HG02588 (cell line): ENCODE data around the gene SPTBN1.
A peak's percentile ranks its signal among the peaks of the same experiment; 100 is the strongest.

Source experiments
- ATAC-seq: cut with Tn5 transposase; IDR thresholded peaks from one replicate; pipeline ENCODE4 v1.9.1; 2021; ENCODE audit warnings: mild to moderate bottlenecking, moderate library complexity; ENCODE audit not compliant: unreplicated experiment

The SPTBN1 gene

DNA sequence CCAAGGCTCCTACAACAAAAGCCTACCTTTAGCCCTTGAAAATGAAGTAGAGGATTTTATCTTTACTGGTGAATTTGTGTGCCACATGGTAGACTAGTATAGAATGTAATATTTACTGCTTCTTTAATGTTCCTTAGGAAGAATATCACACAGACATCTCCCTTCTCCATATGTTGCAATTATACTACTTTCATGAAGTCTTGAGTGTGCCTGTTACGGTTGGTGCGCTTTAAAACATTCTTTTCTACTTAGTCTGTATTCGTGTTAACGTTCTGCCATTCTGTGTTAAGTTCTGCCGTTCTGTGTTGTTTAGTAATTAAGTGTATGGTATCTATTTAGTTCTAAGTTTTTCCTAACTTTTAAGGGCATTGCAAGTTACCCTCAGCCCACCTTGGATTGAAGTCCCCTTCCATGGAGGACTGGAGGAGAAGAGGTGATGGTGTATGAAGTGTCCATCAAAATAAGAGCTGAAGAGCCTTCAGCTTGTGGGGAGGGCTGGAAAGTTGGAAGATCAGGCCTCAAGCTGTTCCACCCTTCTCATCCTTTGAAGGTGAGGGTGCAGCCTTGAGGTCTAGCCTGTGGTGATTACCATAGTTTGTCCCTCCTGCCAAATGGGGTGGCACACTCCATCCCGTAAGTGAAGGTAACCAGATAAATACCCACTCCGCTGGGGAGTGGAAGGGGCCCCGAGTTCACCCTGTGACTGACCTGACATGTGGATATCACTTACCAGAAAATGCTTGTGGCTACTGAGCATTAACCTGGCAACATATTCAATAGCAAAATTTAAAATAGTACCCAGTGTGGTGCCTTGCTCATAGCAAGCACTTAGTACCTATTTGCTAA, 131.3 kb downstream of the SPTBN1 start:
- ATAC-seq, result no peak

DNA sequence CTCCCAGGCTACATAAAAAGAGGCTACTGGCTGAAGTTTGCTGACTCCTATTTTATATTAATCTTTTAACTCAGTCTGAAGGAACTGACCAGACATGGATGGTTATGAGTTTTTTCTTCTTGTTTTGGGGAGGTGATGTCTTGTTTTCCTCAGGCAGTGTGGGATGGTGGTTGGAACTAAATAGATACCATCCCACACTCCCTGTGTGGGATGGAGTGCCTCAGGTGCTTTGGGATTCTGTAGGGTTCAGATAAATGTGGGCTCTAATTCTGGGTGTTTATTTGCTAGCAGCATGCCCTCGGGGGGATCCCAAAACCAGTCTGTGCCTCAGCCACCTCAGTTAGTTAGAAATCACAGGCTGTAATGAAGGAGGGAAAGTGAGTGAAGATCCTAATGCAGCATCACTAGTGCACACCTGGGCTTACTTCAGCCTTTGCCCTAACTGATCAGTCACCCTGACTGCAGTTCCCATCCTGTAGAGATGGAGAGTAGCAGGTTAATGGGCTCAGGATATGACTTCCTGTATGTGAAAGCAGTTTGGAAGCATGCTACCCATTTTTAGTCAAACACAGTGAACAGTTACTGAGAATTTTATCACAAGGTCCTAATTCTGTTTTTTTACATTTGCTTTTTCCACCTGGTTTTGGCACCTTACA, 132.2 kb downstream of the SPTBN1 start:
- ATAC-seq, result no peak

DNA sequence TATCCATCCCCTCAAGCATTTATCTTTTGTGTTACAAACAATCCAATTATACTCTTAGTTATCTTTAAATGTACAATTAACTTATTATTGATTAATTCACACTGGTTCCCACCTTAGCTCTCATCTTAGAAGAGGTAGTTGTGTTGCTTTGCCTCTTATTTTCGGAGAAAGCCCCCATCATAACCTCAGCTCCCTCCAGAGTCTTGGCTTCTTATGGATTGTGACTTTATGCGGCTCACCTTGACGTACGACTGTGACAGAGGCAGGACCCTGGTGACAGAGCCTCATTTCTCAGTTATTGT, 132.9 kb downstream of the SPTBN1 start:
- ATAC-seq, result no peak

DNA sequence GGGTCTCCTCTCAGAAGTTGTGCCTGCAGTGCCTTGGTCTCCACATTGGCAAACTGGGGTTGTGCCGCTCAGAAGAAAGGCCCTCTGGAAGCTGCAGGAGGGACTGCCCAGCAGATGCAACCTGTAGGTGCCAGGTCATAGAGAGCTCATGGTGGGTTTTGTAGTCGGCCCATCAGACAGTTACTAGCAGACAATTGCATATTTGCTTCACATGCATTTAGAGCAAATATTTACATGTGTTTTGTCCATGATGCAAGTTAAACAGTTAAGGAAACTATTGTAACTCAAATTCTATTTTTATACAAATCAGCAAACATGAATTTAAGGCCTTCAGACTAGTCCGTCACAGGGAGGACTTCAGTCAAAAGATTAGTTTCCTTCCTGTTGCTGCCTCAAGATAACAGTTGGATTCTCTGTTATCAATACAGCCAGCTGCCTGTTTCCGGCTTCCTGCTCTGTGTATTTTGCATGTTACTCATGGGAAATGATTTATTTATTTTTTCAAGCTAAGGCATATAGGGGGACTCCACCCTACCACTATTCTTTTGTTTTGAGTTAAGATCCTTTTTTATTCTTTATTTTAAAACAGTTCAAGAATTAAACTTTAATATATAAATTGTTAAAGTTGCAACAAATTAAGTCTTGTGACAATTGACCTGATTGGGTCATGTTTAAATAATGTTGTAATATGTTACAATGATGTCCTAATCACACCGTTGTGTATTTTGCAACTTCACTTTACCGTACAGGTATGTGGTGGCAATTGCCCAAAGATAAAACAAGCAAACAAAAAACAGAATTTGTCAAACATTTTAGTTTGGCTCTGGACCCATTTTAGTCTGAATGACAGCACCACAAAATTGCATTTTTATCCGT, 133.5 kb downstream of the SPTBN1 start:
- ATAC-seq, result peak; percentile 47

DNA sequence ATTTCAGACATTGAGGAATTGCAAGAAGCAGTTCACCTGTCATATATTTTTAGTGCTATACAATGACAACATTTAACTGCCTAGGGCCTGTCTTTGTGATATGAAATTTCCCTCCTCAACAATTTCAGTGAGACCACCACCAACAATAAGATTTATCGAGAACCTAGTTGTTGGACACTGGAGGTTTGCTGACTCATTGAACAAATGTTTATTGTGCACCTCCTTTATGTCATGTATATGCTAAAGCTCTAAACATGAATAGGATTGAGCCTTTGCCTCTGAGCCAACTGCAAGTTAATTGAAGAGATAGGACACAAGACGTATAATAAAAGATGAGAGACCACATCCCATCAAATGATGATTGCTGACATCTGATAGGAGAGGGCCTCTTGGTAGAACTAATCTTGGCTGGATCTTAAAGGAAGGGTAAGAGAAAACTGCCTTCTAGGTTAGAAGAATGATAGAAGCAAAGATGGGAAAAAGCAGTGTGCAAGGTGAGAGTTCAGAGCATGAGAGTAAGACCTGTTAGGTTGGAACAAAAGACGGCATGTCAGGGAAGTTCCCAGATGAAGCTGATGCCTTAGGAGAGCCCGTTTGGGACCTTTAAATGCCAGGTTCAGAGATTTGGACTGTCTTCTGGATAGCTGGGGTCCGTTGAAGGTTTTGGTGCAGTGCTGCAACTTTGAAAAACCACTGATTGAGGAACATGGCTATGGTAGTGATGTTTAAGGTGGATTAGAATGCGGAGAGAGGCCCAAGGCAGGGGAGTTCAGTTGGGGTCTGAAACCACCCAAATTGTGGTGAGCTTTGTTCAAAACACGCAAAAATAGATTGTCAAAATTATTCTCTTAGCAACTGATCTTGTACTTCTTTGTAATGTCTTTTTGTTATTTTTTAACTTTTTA, 134.3 kb downstream of the SPTBN1 start:
- no peak for ATAC-seq

DNA sequence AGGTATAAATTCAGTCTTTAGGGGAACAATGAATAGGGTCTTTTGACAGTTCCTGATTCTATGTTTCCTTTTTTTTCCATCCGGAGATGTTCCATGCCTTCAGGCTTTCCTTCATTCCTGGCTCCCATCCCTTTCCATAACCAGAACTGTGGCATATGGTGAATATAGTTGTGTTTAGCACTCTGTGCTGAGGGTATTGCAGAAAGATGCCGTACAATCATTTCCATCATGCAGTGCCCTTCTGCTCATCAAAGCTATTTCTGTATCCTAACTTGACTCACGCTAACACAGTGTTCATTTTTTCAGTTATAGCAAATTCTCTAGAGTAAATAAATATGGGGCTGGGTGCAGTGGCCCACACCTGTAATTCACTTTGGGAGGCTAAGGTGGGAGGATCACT, 135.4 kb downstream of the SPTBN1 start:
- ATAC-seq, result no peak

DNA sequence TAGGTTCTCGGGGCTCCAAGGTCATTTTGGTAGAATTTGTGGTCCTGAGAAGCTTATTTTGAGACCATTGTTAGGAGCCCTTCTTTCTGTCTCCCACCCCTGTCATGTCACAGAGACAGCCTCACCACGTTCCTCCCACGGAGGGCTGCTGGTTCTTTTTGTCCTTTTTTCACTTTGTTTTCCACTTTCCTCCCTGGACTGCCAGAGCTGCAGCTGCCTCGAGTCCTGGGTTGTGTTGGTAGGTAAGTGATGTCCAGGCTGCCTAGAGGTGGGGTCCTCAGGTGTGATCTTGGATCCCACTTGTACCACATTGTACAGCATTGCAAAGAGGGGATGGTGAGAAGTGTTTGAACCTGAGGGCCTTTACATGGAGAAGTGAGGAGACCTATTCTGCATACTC, 137.1 kb downstream of the SPTBN1 start:
- no peak for ATAC-seq

DNA sequence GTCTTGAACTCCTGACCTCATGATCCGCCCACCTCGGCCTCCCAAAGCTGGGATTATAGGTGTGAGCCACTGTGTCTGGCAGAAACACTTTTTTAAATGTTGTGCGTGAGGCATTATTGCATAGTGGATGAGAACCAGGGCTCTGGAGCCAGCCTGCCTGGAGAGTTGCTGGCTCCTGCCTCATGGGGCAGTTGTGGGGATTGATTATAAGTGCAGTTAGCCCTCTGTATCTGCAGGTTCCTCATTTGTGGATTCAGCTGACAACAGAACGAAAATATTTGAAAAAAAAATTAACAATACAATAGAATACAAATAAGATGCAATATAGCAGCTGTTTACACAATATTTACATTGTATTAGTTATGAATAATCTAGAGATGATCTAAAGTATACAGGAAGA, 137.9 kb downstream of the SPTBN1 start:
- ATAC-seq, result no peak

DNA sequence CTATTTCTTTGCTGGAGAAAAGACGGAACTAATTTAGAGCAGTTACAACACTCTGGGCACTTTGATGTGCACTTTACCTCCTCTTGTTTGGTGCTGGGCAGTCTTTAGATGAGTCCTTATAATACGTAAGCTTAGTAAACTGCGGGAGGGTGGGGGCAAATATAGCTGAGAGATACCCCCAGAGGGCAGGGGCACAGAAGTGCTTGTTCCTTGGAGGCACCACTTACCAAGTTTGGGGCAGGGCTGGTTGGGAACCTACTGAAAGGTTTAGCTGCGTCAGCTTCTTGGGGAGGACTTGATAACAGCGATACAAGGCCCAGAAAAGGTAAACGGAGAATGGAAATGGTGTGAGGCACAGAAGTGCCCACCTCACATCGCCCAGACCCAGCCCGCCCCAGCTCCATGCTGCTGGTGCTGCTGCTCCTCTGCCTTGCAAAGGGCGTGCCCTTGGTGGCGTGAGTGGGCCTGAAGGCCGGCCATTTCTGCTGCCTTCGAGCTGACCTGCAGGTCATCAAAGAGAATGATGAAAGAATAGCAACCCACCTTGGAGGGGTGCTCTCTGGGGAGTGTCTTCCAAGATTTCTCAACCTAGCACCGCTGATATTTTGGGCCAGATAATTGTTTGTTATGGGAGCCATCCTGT, 139.2 kb downstream of the SPTBN1 start:
- no peak for ATAC-seq

DNA sequence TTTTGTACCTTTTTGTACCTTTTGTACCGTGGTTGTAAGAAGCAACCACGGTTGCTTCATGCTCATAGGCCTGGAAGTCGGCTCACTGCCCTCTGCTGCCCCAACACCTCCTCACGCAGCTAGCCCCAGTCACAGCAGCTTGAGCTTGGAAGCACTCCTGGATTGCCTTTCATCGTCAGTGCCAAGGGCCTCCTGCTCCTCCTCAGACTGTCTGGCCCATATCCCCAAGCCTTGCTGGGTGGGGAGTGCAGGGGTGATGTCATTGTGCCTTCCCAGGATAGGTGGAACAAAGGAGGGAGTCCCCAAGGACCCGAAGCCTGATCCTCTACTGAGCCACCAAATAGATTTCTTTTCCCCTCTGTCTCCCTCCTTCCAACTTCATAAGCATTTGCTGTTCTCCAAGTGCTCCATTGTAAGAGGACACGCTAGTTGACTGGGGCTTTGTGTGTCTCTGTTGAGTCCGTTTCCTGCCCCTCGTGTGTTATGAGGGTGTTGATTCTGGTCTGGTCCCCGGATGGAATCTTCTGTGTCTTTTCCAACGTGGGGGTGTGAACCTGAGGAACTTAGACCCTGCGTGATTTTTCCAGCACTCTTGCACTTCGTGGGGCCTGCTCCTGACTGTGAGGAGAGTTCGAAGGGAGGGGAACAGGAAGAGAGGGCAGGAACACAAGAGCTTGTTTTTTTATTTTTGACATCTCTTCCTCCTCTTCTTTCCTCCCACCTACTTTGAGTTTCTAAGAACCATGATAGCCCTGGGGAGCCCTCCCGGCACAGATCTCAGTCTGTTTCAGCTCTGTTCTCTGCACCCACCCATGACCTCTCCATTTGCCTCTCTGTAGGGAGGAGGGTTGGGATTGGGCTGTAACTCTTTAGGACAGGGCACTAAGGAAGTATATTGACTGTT, 140.1 kb downstream of the SPTBN1 start:
- ATAC-seq, result no peak

DNA sequence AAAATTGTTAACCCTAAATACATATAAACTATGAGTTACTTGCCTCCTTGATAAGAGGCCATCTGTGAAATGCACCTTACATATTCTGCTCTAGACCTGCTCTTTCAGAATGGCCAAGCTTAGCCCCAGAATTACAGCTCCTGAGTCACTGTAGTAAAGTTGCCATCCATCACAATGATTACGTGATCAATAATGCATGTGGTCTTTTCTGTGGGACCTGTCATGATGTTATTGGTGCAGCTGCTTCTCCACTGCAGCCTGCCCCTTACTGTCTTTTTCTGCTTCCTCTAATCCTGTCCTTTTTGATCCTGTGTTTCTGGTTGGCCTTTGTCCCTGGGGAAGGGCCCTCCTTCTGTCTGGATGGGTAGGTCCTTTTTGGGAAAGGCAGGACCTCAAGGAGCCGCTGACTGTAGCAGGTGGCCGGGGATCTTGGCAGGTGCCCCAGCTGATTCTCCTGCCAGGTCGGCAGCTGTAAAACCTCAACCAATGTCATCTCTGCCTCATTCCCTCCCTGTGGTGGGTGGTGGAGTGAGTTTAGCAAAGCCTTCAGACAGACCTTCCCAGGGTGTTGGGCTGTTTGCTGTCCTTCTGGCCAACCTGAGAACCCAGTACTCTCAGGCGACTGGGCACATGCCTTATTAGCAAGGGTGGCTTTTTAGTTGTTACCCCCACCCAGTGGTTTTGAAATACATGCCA, 141.2 kb downstream of the SPTBN1 start:
- ATAC-seq, result no peak

DNA sequence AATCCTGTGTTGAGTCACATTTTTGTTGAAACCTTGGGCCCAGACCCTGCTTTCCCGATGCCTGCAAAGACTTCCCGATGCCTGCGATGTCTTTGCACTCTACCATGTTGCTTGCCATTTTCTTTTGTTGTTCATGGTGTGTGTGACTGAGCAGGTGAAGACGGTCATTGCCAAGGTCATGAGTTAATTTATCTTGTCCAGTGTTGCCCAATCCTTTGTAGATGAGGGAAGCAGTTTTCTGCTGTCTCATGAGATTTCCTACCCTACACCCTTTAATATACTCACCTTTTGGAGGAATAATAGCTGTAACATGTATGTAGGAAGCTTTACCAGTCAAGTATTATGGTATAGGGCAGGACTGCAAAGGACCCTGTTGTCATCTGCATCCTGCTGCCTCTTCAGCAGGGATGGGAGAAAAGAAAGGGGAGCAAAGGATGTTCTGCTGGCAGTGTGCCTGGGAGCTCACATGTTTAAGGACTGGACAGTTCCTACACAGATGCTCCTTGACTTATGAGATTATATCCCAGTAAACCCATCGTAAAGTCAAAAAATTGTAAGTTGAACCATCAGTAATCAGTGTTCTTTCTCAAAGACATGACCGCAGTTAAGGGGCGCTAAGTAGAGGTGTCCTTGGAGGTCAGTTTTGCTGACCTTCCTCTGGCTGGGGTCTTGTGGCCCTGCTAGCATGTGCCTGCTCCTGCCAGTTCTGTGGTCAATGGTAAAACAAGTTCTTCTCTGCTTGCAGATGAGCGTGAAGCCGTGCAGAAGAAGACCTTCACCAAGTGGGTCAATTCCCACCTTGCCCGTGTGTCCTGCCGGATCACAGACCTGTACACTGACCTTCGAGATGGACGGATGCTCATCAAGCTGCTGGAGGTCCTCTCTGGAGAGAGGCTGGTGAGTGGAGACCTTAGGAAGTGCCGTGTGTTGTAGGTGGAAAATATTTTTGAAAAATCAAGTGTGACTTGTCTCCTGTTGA, 142.5 kb downstream of the SPTBN1 start:
- ATAC-seq, result no peak

DNA sequence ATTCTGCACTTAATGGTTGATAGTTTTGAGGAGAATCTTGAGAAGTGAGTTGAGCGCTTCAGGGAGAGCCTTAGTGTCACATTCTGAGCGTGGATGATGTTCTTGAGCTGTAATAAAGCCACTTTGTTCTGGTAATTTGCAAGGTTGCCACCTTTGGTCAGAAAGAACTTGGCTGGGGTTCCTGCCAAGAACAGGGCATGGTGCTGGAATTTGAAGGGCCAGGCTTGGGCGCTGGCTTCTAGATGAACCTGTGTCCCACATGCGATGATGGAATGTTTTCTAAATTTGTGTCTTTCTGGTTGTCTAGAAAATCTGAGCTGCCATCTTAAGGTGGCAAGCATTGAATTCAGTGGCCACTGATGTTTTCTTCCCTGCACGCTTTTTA, 143.2 kb downstream of the SPTBN1 start:
- no peak for ATAC-seq

DNA sequence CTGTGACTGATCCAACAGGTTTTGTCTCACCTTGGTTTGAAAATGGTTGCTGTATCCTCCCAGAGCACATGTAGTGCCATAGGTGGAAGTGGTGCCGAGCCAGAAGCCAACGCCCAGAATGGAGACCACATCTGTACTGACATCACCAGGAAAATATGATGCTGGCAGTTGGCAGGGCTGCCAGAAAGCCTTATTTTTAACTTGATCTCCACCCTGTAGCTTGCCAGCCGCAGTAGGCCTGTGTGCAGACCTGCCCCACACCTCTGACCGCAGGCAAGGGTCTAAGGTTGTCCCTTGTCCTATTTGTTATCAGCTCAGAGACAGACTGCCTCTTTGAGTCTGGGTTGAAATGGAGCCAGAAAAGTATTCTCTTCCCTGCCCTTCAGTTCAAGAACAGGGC, 143.8 kb downstream of the SPTBN1 start:
- ATAC-seq, result no peak

DNA sequence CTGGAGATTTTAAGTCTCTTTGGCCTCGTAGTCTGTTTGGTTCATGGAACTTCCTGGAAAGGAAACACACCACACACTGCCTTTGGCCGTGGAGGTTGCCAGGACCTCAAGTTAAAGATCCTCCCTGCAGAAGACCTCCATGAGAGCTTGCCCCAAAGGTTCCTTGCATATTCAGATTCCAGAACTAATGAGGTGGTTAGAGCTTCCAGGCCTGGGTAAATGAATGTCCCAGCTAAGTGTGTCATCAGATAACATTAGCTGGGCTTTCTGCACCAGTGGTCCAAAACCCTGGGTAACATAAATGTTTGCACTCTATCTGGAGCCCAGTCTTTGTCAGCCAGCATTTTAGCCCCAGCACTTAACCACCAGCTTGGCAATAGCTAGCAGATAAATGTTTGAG, 145.2 kb downstream of the SPTBN1 start:
- ATAC-seq, result no peak

DNA sequence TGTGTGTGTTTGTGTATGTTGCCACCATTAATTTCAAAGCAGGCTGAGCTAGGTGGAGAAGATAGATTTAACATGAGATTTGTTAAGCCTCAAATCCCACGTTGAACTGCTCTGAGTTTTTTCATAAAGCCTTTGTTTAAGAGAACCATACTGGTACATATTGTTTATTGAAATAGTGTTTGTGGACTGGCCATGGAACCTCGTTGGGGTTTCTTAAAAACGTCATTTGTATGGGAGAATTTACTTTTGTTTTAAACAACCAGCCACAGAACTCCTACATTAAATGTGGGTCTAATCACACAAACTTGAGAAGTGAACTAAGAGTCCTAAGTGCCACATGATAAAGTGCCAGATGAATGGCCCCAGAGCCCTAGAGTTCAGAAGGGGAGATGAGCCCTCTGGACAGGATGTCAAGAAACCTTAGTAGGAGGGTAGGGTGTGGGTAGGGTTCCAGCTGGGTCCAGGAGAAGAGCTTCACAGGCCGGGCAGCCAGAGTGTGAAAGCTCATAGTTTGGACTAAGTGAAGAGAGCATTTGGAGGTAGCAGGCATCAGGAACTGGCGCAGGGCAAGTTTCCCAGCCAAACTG, 146.7 kb downstream of the SPTBN1 start:
- no peak for ATAC-seq

DNA sequence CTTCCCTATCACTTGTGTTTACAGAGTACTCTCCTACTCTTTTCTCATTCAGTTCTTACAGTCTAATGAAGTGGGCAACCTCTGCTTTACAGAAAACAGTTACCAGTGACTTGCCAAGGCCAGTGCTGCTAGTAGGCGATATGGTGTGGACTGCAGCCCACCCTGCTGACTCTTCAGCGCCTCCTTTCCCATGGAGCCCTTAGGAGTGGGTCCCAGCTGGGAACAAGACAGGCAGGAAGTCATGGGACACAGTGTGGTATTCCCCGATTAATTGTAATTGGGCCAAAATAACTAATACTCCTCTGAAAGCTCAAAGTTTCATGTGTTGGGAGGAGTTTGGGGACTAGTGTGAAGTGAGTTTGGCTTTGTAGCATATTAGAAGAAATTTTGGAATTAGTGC, 147.2 kb downstream of the SPTBN1 start:
- ATAC-seq, result no peak
